ENCODE measurements around the gene C4BPB. TPM values are rescaled to one million over a fixed set of nuclear protein-coding genes. Genes with fewer than 3 reads are reported as not detected.

Gene C4BPB
- total RNA-seq, 1 donor from 2014 or later = 2.6 TPM

- DNase-seq (ENCODE audit: low spot score) = no peak
Observed at GRCh38 chr1:207084232-207084631, 4.4 kb upstream of the C4BPB start.

- no peak for DNase-seq (ENCODE audit: low spot score)
Observed at GRCh38 chr1:207084701-207085180, 3.9 kb upstream of the C4BPB start.

GRCh38 chr1:207085887-207086286, 2.8 kb upstream of the C4BPB start:
- DNase-seq (ENCODE audit: low spot score) = no peak

- DNase-seq (ENCODE audit: low spot score) = no peak
Observed at GRCh38 chr1:207088161-207088560, 499 bp upstream of the C4BPB start.

- no peak for DNase-seq (ENCODE audit: low spot score)
Observed at GRCh38 chr1:207089627-207090355, 1.1 kb downstream of the C4BPB start.

- no peak for DNase-seq (ENCODE audit: low spot score)
Observed at GRCh38 chr1:207091200-207091908, 2.7 kb downstream of the C4BPB start.

GRCh38 chr1:207093944-207094343, 5.3 kb downstream of the C4BPB start:
- no peak for DNase-seq (ENCODE audit: low spot score)

GRCh38 chr1:207097871-207098324, 9.2 kb downstream of the C4BPB start:
- DNase-seq (ENCODE audit: low spot score) = no peak

GRCh38 chr1:207101720-207102119, 13.1 kb downstream of the C4BPB start:
- no peak for DNase-seq (ENCODE audit: low spot score)

GRCh38 chr1:207102146-207102545, 13.5 kb downstream of the C4BPB start:
- DNase-seq (ENCODE audit: low spot score) = no peak

GRCh38 chr1:207102659-207103058, 14.0 kb downstream of the C4BPB start:
- DNase-seq (ENCODE audit: low spot score) = no peak

GRCh38 chr1:207103892-207104373, 15.3 kb downstream of the C4BPB start, which contains the start of gene C4BPA:
TSS of gene C4BPA (plus strand) at chr1:207104233. CDS start at chr1:207113026, 8,793 bp downstream.
- no peak for DNase-seq (ENCODE audit: low spot score)

- no peak for DNase-seq (ENCODE audit: low spot score)
Observed at GRCh38 chr1:207109004-207109403, 20.3 kb downstream of the C4BPB start.

GRCh38 chr1:207112616-207113296, 24.1 kb downstream of the C4BPB start:
- DNase-seq (ENCODE audit: low spot score) = no peak

GRCh38 chr1:207115269-207115668, 26.6 kb downstream of the C4BPB start:
- DNase-seq (ENCODE audit: low spot score) = no peak

- no peak for DNase-seq (ENCODE audit: low spot score)
Observed at GRCh38 chr1:207124389-207124788, 35.7 kb downstream of the C4BPB start.

GRCh38 chr1:207128336-207128921, 39.8 kb downstream of the C4BPB start:
- DNase-seq (ENCODE audit: low spot score) = no peak

- DNase-seq (ENCODE audit: low spot score) = no peak
Observed at GRCh38 chr1:207129053-207129452, 40.4 kb downstream of the C4BPB start.

GRCh38 chr1:207130252-207131036, 41.8 kb downstream of the C4BPB start:
- no peak for DNase-seq (ENCODE audit: low spot score)

- no peak for DNase-seq (ENCODE audit: low spot score)
Observed at GRCh38 chr1:207131163-207131562, 42.5 kb downstream of the C4BPB start.
